H1 (cell line): ENCODE measurements around the gene NUDT3. TPM values are rescaled to one million over a fixed set of nuclear protein-coding genes. Genes with fewer than 3 reads are reported as not detected.

ENCODE experiments used
- CTCF ChIA-PET: fragments of 300-600 bp; sonication (Branson Sonifier 250); formaldehyde crosslinking; loops from one replicate; lab custom pipeline; 2021; ENCODE audit not compliant: partially characterized antibody; lab: Charles Lee
- POLR2A ChIA-PET: fragments of 300-600 bp; sonication (Branson Sonifier 250); formaldehyde crosslinking; loops from one replicate; lab custom pipeline; 2021; ENCODE audit warnings: inconsistent platforms; ENCODE audit not compliant: partially characterized antibody; lab: Charles Lee
- DNase-seq, 2 experiments: peaks; one replicate each; pipeline versions ENCODE4 v3.0.0 to v3.0.0-alpha.2; 2010 to 2022; ENCODE audit warnings: low spot score in 2 of 2, low read depth in 1 of 2, mixed read lengths in 1 of 2
- FAIRE-seq: peaks from 2 replicates; lab custom pipeline; 2011; peaks lifted over from hg19 to GRCh38; lab: Jason Lieb, UNC
- H2AFZ ChIP-seq: 2 replicates; pipeline ENCODE4 v1.8.1; 2012; ENCODE audit warnings: low read length, inconsistent platforms
- H2AK5ac ChIP-seq: 2 replicates; pipeline ENCODE4 v1.6.1; 2013; ENCODE audit warnings: low read depth, low read length
- H2BK120ac ChIP-seq: replicated peaks from 2 replicates; pipeline ENCODE3; 2013; ENCODE audit warnings: low read depth, low read length, inconsistent platforms
- H2BK12ac ChIP-seq: 2 replicates; pipeline ENCODE4 v1.6.1; 2013; ENCODE audit warnings: low read depth, low read length
- H2BK15ac ChIP-seq: 2 replicates; pipeline ENCODE4 v1.6.1; 2013; ENCODE audit warnings: low read length
- H2BK20ac ChIP-seq: 2 replicates; pipeline ENCODE4 v1.6.1; 2013; ENCODE audit warnings: low read length
- H2BK5ac ChIP-seq: 2 replicates; pipeline ENCODE4 v1.6.1; 2013; ENCODE audit warnings: low read depth, low read length
- H3K14ac ChIP-seq: 2 replicates; pipeline ENCODE4 v1.6.1; 2013; ENCODE audit warnings: inconsistent platforms; ENCODE audit not compliant: insufficient read length
- H3K18ac ChIP-seq: 2 replicates; pipeline ENCODE4 v1.6.1; 2013; ENCODE audit warnings: low read length; ENCODE audit errors: extremely low read depth
- H3K23ac ChIP-seq: 2 replicates; pipeline ENCODE4 v1.6.1; 2013; ENCODE audit warnings: inconsistent platforms; ENCODE audit not compliant: insufficient read length
- H3K23me2 ChIP-seq: 2 replicates; pipeline ENCODE4 v1.6.1; 2013; ENCODE audit warnings: low read depth, low read length
- H3K27ac ChIP-seq: 2 replicates; pipeline ENCODE4 v1.6.1; 2011; ENCODE audit warnings: low read depth, low read length, inconsistent platforms
- H3K27me3 ChIP-seq, 4 experiments: replicated peaks in 1 of 4; 1 replicate in 1 of 4; 2 replicates in 3 of 4; pipeline versions ENCODE4 v1.6.1 to v1.8.1; 2011 to 2013; ENCODE audit warnings: low read length in 3 of 4, mild to moderate bottlenecking in 3 of 4, inconsistent platforms in 2 of 4, mixed read lengths in 2 of 4, moderate library complexity in 1 of 4; ENCODE audit not compliant: control insufficient read depth in 3 of 4, insufficient read depth in 3 of 4; ENCODE audit errors: extremely low read depth in 1 of 4
- H3K36me3 ChIP-seq, 4 experiments: 2 replicates each; pipeline versions ENCODE4 v1.6.1 to v1.8.1; 2011 to 2013; ENCODE audit warnings: mild to moderate bottlenecking in 4 of 4, low read length in 3 of 4, moderate library complexity in 2 of 4, control low read depth in 1 of 4, inconsistent platforms in 1 of 4; ENCODE audit not compliant: insufficient read depth in 4 of 4, control insufficient read depth in 2 of 4
- H3K4ac ChIP-seq: replicated peaks from 2 replicates; pipeline ENCODE3; 2013; ENCODE audit warnings: low read length, low read depth, mixed read lengths, inconsistent platforms; ENCODE audit not compliant: insufficient read length
- H3K4me1 ChIP-seq, 4 experiments: replicated peaks in 1 of 4; 1 replicate in 1 of 4; 2 replicates in 3 of 4; pipeline versions ENCODE4 v1.6.1 to v1.8.1; 2011 to 2013; ENCODE audit warnings: low read length in 3 of 4, inconsistent platforms in 2 of 4, mixed read lengths in 1 of 4; ENCODE audit not compliant: insufficient read depth in 4 of 4, control insufficient read depth in 3 of 4
- H3K4me2 ChIP-seq, 2 experiments: 2 replicates each; pipeline versions ENCODE4 v1.6.1 to v1.8.1; 2011 to 2013; ENCODE audit warnings: low read depth in 2 of 2, low read length in 2 of 2, control low read depth in 1 of 2, inconsistent platforms in 1 of 2, mild to moderate bottlenecking in 1 of 2; ENCODE audit not compliant: insufficient read depth in 1 of 2
- H3K4me3 ChIP-seq, 4 experiments: fragments of 200-600, 300-600 bp in 1 of 4; sonication (generic), shearing (Covaris generic), sonication (Bioruptor Twin) in 1 of 4; 2 replicates each; pipeline versions ENCODE4 v1.5.1 to v1.8.1; 2011 to 2016; ENCODE audit warnings: low read length in 4 of 4, low read depth in 3 of 4, control low read depth in 2 of 4, inconsistent platforms in 2 of 4, mild to moderate bottlenecking in 2 of 4, mixed read lengths in 1 of 4, moderate library complexity in 1 of 4; ENCODE audit not compliant: insufficient read depth in 2 of 4; ENCODE audit errors: extremely low read depth in 1 of 4
- H3K56ac ChIP-seq: replicated peaks from 2 replicates; pipeline ENCODE3; 2013; ENCODE audit warnings: low read depth, mild to moderate bottlenecking, mixed read lengths, low read length, inconsistent platforms; ENCODE audit not compliant: insufficient read length
- H3K79me1 ChIP-seq: 2 replicates; pipeline ENCODE4 v1.6.1; 2013; ENCODE audit warnings: low read depth, low read length, control low read depth
- H3K79me2 ChIP-seq, 2 experiments: 2 replicates each; pipeline versions ENCODE4 v1.6.1 to v1.8.1; 2012 to 2013; ENCODE audit warnings: low read length in 2 of 2, mild to moderate bottlenecking in 2 of 2, inconsistent platforms in 1 of 2; ENCODE audit not compliant: insufficient read depth in 2 of 2, control insufficient read depth in 1 of 2
- H3K9ac ChIP-seq, 4 experiments: replicated peaks in 1 of 4; 1 replicate in 1 of 4; 2 replicates in 3 of 4; pipeline versions ENCODE4 v1.6.1 to v1.8.1; 2011 to 2013; ENCODE audit warnings: low read depth in 3 of 4, low read length in 3 of 4, control low read depth in 2 of 4, mild to moderate bottlenecking in 2 of 4, moderate library complexity in 2 of 4, inconsistent platforms in 1 of 4; ENCODE audit errors: extremely low read depth in 1 of 4
- H3K9me3 ChIP-seq, 2 experiments: 2 replicates each; pipeline versions ENCODE4 v1.6.1 to v1.8.1; 2012 to 2013; ENCODE audit warnings: mild to moderate bottlenecking in 2 of 2, moderate library complexity in 2 of 2, control low read depth in 1 of 2, inconsistent platforms in 1 of 2, low read depth in 1 of 2, low read length in 1 of 2, mixed read lengths in 1 of 2; ENCODE audit not compliant: insufficient read depth in 2 of 2
- H4K20me1 ChIP-seq, 2 experiments: replicated peaks in 1 of 2; 2 replicates each; pipeline versions ENCODE3 to v1.8.1; 2011 to 2013; ENCODE audit warnings: inconsistent platforms in 2 of 2, low read length in 2 of 2, mild to moderate bottlenecking in 1 of 2; ENCODE audit not compliant: insufficient read depth in 2 of 2, control insufficient read depth in 1 of 2
- H4K5ac ChIP-seq: 2 replicates; pipeline ENCODE4 v1.6.1; 2013; ENCODE audit warnings: low read length, low read depth, mixed read lengths, inconsistent platforms; ENCODE audit not compliant: insufficient read length
- H4K8ac ChIP-seq: 2 replicates; pipeline ENCODE4 v1.8.0; 2013; ENCODE audit warnings: mild to moderate bottlenecking, moderate library complexity, low read length, inconsistent platforms; ENCODE audit not compliant: insufficient read depth; ENCODE audit errors: extremely low read depth
- H4K91ac ChIP-seq: replicated peaks from 2 replicates; pipeline ENCODE3; 2013; ENCODE audit warnings: low read length, mixed read lengths, inconsistent platforms; ENCODE audit not compliant: insufficient read length
- BCL11A ChIP-seq, 2 experiments: IDR thresholded peaks; one replicate each; pipeline ENCODE4 v1.6.1; 2011; ENCODE audit warnings: low read depth in 2 of 2, low read length in 2 of 2, mild to moderate bottlenecking in 2 of 2
- CHD2 ChIP-seq: IDR thresholded peaks from 2 replicates; pipeline ENCODE4 v1.6.1; 2012; ENCODE audit warnings: low read length, improper control_type of control experiment
- EGR1 ChIP-seq: IDR thresholded peaks from 2 replicates; pipeline ENCODE4 v1.6.1; 2011; ENCODE audit warnings: low read depth, low read length, borderline replicate concordance
- TAF1 ChIP-seq: IDR thresholded peaks from 2 replicates; pipeline ENCODE4 v1.6.1; 2011; ENCODE audit warnings: mild to moderate bottlenecking, low read depth, low read length
- TAF7 ChIP-seq: optimal IDR thresholded peaks from 2 replicates; pipeline ENCODE3; 2011; ENCODE audit warnings: low read depth, mild to moderate bottlenecking, inconsistent platforms, low read length, moderate library complexity, borderline replicate concordance
- WGBS, 2 experiments: shearing (Covaris generic) in 1 of 2; methylation state at CpG; one replicate each; pipeline versions ENCODE4 v1.1.6 to v1.1.7; 2013 to 2015; ENCODE audit warnings: low lambda C conversion rate in 2 of 2, mixed read lengths in 2 of 2, inconsistent platforms in 1 of 2, low coverage in 1 of 2, missing lambda C conversion rate in 1 of 2; ENCODE audit not compliant: insufficient replicate concordance in 2 of 2, insufficient coverage in 1 of 2, insufficient read length in 1 of 2; ENCODE audit errors: extremely low coverage in 1 of 2, missing lambda C conversion rate in 1 of 2; 5-methylcytosine and 5-hydroxymethylcytosine counted together
- polyA plus RNA-seq, 7 experiments: library from polyadenylated mRNA; depleted of rRNA in 3 of 7; stranded (reverse) in 5 of 7; unstranded in 2 of 7; fragments of >200 nt in 5 of 7; fragments of 200-250 nt in 2 of 7; gene quantifications; 1 replicate in 5 of 7; 2 replicates in 1 of 7; 4 replicates in 1 of 7; pipeline versions ENCODE4 v1.2.1 to v1.2.3, GENCODE V29; 2011 to 2013; ENCODE audit warnings: missing spikeins in 2 of 7, mixed read lengths in 2 of 7
- total RNA-seq: library from RNA; stranded (reverse); fragmentation: NEBNext Ultra II Directional; extraction: Animal tissue kit (Norgen Biotek cat#: 25700); gene quantifications from 2 replicates; pipeline ENCODE4 v1.2.1, GENCODE V29; 2021

Gene NUDT3
- total and polyA plus RNA-seq, 2 of the 8 experiments (the other 6 are each of a cell fraction or from before 2014, with no cell fraction given): 14.1 to 36.9 TPM

- Histone ChIP-seq H3K27ac (no peak overlapping the region), H3K4me3 (no peak overlapping the region), H4K5ac (no peak overlapping the region), H2AK5ac (no peak overlapping the region)
- CTCF ChIA-PET: interaction anchor here (0.6 to 1.3 kb wide), 4 partner anchors 16 to 91 kb away, joined by 3 to 4 read pairs (median 4); no protein-coding TSS in a partner anchor
- TF ChIP-seq TAF7 (no peak), TAF1 (no peak), BCL11A (IDR thresholded peaks at IDR 0.05; ENCODE audit: low read depth in 2 of 2, low read length in 2 of 2) (no peak), CHD2 (no peak), EGR1 (no peak)
- TF ChIP-seq, all 59 proteins: peak for 0
- Histone ChIP-seq H3K27me3 (no peaks in the 10 kb centered on the region), H4K91ac (no peak overlapping the region), H3K9me3 (no peaks in the 10 kb centered on the region), H3K9ac (no peak overlapping the region), H3K79me2 (peaks cover 3 to 23% of the 10 kb centered on the region in 2 experiments; a peak in 1 of 4 replicates), H3K56ac (no peak overlapping the region), H4K20me1 (peaks cover 0 to 3% of the 10 kb centered on the region in 2 experiments), H3K23ac (no peak overlapping the region), H2BK20ac (no peak overlapping the region), H2AFZ (no peak overlapping the region), H3K23me2 (no peaks in the 10 kb centered on the region), H3K36me3 (peaks cover 0 to 4% (median 2%) of the 10 kb centered on the region in 4 experiments; a peak in 2 of 8 replicates), H2BK120ac (no peak overlapping the region), H3K79me1 (no peaks in the 10 kb centered on the region; the same call in 1 of the 2 replicates), H4K8ac (no peak overlapping the region), H3K14ac (no peak overlapping the region), H2BK12ac (no peak overlapping the region), H3K4me1 (no peaks in the 10 kb centered on the region), H2BK15ac (no peak overlapping the region), H3K18ac (no peak overlapping the region), H3K4me2 (no peak overlapping the region), H2BK5ac (no peak overlapping the region), H3K4ac (no peak overlapping the region)
- FAIRE-seq: no peak
- WGBS, 2 experiments: 85% methylated on average over 3 of the region's 3 CpGs; no CpG with 5 or more reads in 1 of the 2 experiments
- DNase-seq: no peak
- POLR2A ChIA-PET: interaction anchor here (0.8 to 1.6 kb wide), 2 partner anchors 96 to 191 kb away, joined by 3 read pairs; no protein-coding TSS in a partner anchor
Observed at GRCh38 chr6:34340394-34340793, 52.1 kb downstream of the NUDT3 start.
